ENCODE data around the gene C21orf58.

DNA sequence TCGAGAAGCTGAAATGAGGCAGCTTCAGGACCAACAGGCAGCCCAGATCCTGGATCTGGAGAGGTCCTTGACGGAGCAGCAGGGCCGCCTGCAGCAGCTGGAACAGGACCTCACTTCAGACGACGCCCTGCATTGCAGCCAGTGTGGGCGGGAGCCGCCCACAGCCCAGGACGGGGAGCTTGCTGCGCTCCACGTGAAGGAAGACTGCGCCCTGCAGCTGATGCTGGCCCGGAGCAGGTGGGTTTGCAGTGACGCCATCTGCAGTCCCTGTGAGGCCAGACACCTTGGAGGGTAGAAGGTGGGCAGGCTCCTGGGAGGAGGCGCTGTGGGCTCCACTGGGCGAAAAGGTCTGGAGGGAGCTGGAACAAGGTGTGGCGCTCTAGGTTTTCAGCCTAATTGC lies 40.0 kb upstream of the C21orf58 start:
- TF ChIP-seq, protein P1, sequence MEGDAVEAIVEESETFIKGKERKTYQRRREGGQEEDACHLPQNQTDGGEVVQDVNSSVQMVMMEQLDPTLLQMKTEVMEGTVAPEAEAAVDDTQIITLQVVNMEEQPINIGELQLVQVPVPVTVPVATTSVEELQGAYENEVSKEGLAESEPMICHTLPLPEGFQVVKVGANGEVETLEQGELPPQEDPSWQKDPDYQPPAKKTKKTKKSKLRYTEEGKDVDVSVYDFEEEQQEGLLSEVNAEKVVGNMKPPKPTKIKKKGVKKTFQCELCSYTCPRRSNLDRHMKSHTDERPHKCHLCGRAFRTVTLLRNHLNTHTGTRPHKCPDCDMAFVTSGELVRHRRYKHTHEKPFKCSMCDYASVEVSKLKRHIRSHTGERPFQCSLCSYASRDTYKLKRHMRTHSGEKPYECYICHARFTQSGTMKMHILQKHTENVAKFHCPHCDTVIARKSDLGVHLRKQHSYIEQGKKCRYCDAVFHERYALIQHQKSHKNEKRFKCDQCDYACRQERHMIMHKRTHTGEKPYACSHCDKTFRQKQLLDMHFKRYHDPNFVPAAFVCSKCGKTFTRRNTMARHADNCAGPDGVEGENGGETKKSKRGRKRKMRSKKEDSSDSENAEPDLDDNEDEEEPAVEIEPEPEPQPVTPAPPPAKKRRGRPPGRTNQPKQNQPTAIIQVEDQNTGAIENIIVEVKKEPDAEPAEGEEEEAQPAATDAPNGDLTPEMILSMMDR (IDR thresholded peaks at IDR 0.05; ENCODE audit: poor library complexity) = no peak
- no peak for TF ChIP-seq EZH2 (IDR thresholded peaks at IDR 0.05; ENCODE audit: borderline replicate concordance)
- no peak for TF ChIP-seq EZH2phosphoT487 (IDR thresholded peaks at IDR 0.05; ENCODE audit: low read depth, severe bottlenecking, unreplicated experiment)
